Right renal cortex interstitium (tissue), 3 donors: ENCODE results near the gene DYDC2. TPM values are rescaled to one million over a fixed set of nuclear protein-coding genes. Genes with fewer than 3 reads are reported as not detected.

Source experiments
- DNase-seq, 3 donors: peaks; one replicate each; pipeline ENCODE4 v3.0.0-alpha.2; 2013; ENCODE audit warnings: low read depth in 3 of 3, low spot score in 2 of 3
- polyA plus RNA-seq, 3 donors: library from polyadenylated mRNA; unstranded; fragments of 120-200 nt; gene quantifications; one replicate each; pipeline ENCODE4 v1.2.1, GENCODE V29; 2013; ENCODE audit not compliant: insufficient read length in 3 of 3

DYDC2 gene
- polyA plus RNA-seq, 3 donors, result 2.4 to 4.0 (median 3.1) TPM

GRCh38 chr10:80365510-80365909, 8.9 kb downstream of the DYDC2 start:
- DNase-seq, result no peak

GRCh38 chr10:80371467-80371866, 14.9 kb downstream of the DYDC2 start:
- DNase-seq, result no peak

GRCh38 chr10:80372675-80373074, 16.1 kb downstream of the DYDC2 start:
- no peak for DNase-seq

GRCh38 chr10:80373502-80373901, 16.9 kb downstream of the DYDC2 start:
- DNase-seq, result no peak

GRCh38 chr10:80379701-80380100, 23.1 kb downstream of the DYDC2 start:
- DNase-seq, result no peak

GRCh38 chr10:80380185-80380584, 23.6 kb downstream of the DYDC2 start:
- DNase-seq, result no peak

- DNase-seq, result no peak
Measured at GRCh38 chr10:80382989-80383388, 26.4 kb downstream of the DYDC2 start.

- DNase-seq, result no peak
Measured at GRCh38 chr10:80390740-80391139, 34.2 kb downstream of the DYDC2 start.

GRCh38 chr10:80392250-80392649, 35.7 kb downstream of the DYDC2 start:
- no peak for DNase-seq

GRCh38 chr10:80394358-80394916, 37.9 kb downstream of the DYDC2 start:
- no peak for DNase-seq

GRCh38 chr10:80397014-80397413, 40.4 kb downstream of the DYDC2 start:
- DNase-seq, result no peak

- no peak for DNase-seq
Measured at GRCh38 chr10:80400136-80400804, 43.7 kb downstream of the DYDC2 start.

GRCh38 chr10:80405035-80405434, 48.5 kb downstream of the DYDC2 start:
- no peak for DNase-seq

- no peak for DNase-seq
Measured at GRCh38 chr10:80405626-80406025, 49.0 kb downstream of the DYDC2 start.

GRCh38 chr10:80406204-80406603, 49.6 kb downstream of the DYDC2 start:
- DNase-seq, result no peak

- DNase-seq, result no peak
Measured at GRCh38 chr10:80407812-80408241, 51.2 kb downstream of the DYDC2 start.

- no peak for DNase-seq
Measured at GRCh38 chr10:80408242-80409101, 51.9 kb downstream of the DYDC2 start, which contains the start of gene PRXL2A. Gene PRXL2A (plus strand): TSS chr10:80408551. CDS start chr10:80420468, 11,917 bp downstream.

GRCh38 chr10:80409121-80409520, 52.5 kb downstream of the DYDC2 start:
- DNase-seq, result no peak

- DNase-seq, result no peak
Measured at GRCh38 chr10:80410122-80410521, 53.5 kb downstream of the DYDC2 start.

- DNase-seq, result no peak
Measured at GRCh38 chr10:80410578-80411145, 54.1 kb downstream of the DYDC2 start.

- DNase-seq, result no peak
Measured at GRCh38 chr10:80411267-80411668, 54.7 kb downstream of the DYDC2 start.
